H1 (cell line): Measurements from ENCODE around the gene TNPO2. TPM values are rescaled to one million over a fixed set of nuclear protein-coding genes. Genes with fewer than 3 reads are reported as not detected.

Experiments used
- CTCF ChIA-PET: fragments of 300-600 bp; sonication (Branson Sonifier 250); formaldehyde crosslinking; loops from one replicate; lab custom pipeline; 2021; ENCODE audit not compliant: partially characterized antibody; lab: Charles Lee
- POLR2A ChIA-PET: fragments of 300-600 bp; sonication (Branson Sonifier 250); formaldehyde crosslinking; loops from one replicate; lab custom pipeline; 2021; ENCODE audit warnings: inconsistent platforms; ENCODE audit not compliant: partially characterized antibody; lab: Charles Lee
- DNase-seq, 2 experiments: peaks; one replicate each; pipeline versions ENCODE4 v3.0.0 to v3.0.0-alpha.2; 2010 to 2022; ENCODE audit warnings: low spot score in 2 of 2, low read depth in 1 of 2, mixed read lengths in 1 of 2
- FAIRE-seq: peaks from 2 replicates; lab custom pipeline; 2011; peaks lifted over from hg19 to GRCh38; lab: Jason Lieb, UNC
- H2AFZ ChIP-seq: 2 replicates; pipeline ENCODE4 v1.8.1; 2012; ENCODE audit warnings: low read length, inconsistent platforms
- H2AK5ac ChIP-seq: 2 replicates; pipeline ENCODE4 v1.6.1; 2013; ENCODE audit warnings: low read depth, low read length
- H2BK120ac ChIP-seq: replicated peaks from 2 replicates; pipeline ENCODE3; 2013; ENCODE audit warnings: low read depth, low read length, inconsistent platforms
- H2BK12ac ChIP-seq: 2 replicates; pipeline ENCODE4 v1.6.1; 2013; ENCODE audit warnings: low read depth, low read length
- H2BK15ac ChIP-seq: 2 replicates; pipeline ENCODE4 v1.6.1; 2013; ENCODE audit warnings: low read length
- H2BK20ac ChIP-seq: 2 replicates; pipeline ENCODE4 v1.6.1; 2013; ENCODE audit warnings: low read length
- H2BK5ac ChIP-seq: 2 replicates; pipeline ENCODE4 v1.6.1; 2013; ENCODE audit warnings: low read depth, low read length
- H3K14ac ChIP-seq: 2 replicates; pipeline ENCODE4 v1.6.1; 2013; ENCODE audit warnings: inconsistent platforms; ENCODE audit not compliant: insufficient read length
- H3K18ac ChIP-seq: 2 replicates; pipeline ENCODE4 v1.6.1; 2013; ENCODE audit warnings: low read length; ENCODE audit errors: extremely low read depth
- H3K23ac ChIP-seq: 2 replicates; pipeline ENCODE4 v1.6.1; 2013; ENCODE audit warnings: inconsistent platforms; ENCODE audit not compliant: insufficient read length
- H3K23me2 ChIP-seq: 2 replicates; pipeline ENCODE4 v1.6.1; 2013; ENCODE audit warnings: low read depth, low read length
- H3K27ac ChIP-seq: 2 replicates; pipeline ENCODE4 v1.6.1; 2011; ENCODE audit warnings: low read depth, low read length, inconsistent platforms
- H3K27me3 ChIP-seq, 4 experiments: replicated peaks in 1 of 4; 1 replicate in 1 of 4; 2 replicates in 3 of 4; pipeline versions ENCODE4 v1.6.1 to v1.8.1; 2011 to 2013; ENCODE audit warnings: low read length in 3 of 4, mild to moderate bottlenecking in 3 of 4, inconsistent platforms in 2 of 4, mixed read lengths in 2 of 4, moderate library complexity in 1 of 4; ENCODE audit not compliant: control insufficient read depth in 3 of 4, insufficient read depth in 3 of 4; ENCODE audit errors: extremely low read depth in 1 of 4
- H3K36me3 ChIP-seq, 4 experiments: 2 replicates each; pipeline versions ENCODE4 v1.6.1 to v1.8.1; 2011 to 2013; ENCODE audit warnings: mild to moderate bottlenecking in 4 of 4, low read length in 3 of 4, moderate library complexity in 2 of 4, control low read depth in 1 of 4, inconsistent platforms in 1 of 4; ENCODE audit not compliant: insufficient read depth in 4 of 4, control insufficient read depth in 2 of 4
- H3K4ac ChIP-seq: replicated peaks from 2 replicates; pipeline ENCODE3; 2013; ENCODE audit warnings: low read length, low read depth, mixed read lengths, inconsistent platforms; ENCODE audit not compliant: insufficient read length
- H3K4me1 ChIP-seq, 4 experiments: replicated peaks in 1 of 4; 1 replicate in 1 of 4; 2 replicates in 3 of 4; pipeline versions ENCODE4 v1.6.1 to v1.8.1; 2011 to 2013; ENCODE audit warnings: low read length in 3 of 4, inconsistent platforms in 2 of 4, mixed read lengths in 1 of 4; ENCODE audit not compliant: insufficient read depth in 4 of 4, control insufficient read depth in 3 of 4
- H3K4me2 ChIP-seq, 2 experiments: 2 replicates each; pipeline versions ENCODE4 v1.6.1 to v1.8.1; 2011 to 2013; ENCODE audit warnings: low read depth in 2 of 2, low read length in 2 of 2, control low read depth in 1 of 2, inconsistent platforms in 1 of 2, mild to moderate bottlenecking in 1 of 2; ENCODE audit not compliant: insufficient read depth in 1 of 2
- H3K4me3 ChIP-seq, 4 experiments: fragments of 200-600, 300-600 bp in 1 of 4; sonication (generic), shearing (Covaris generic), sonication (Bioruptor Twin) in 1 of 4; 2 replicates each; pipeline versions ENCODE4 v1.5.1 to v1.8.1; 2011 to 2016; ENCODE audit warnings: low read length in 4 of 4, low read depth in 3 of 4, control low read depth in 2 of 4, inconsistent platforms in 2 of 4, mild to moderate bottlenecking in 2 of 4, mixed read lengths in 1 of 4, moderate library complexity in 1 of 4; ENCODE audit not compliant: insufficient read depth in 2 of 4; ENCODE audit errors: extremely low read depth in 1 of 4
- H3K56ac ChIP-seq: replicated peaks from 2 replicates; pipeline ENCODE3; 2013; ENCODE audit warnings: low read depth, mild to moderate bottlenecking, mixed read lengths, low read length, inconsistent platforms; ENCODE audit not compliant: insufficient read length
- H3K79me1 ChIP-seq: 2 replicates; pipeline ENCODE4 v1.6.1; 2013; ENCODE audit warnings: low read depth, low read length, control low read depth
- H3K79me2 ChIP-seq, 2 experiments: 2 replicates each; pipeline versions ENCODE4 v1.6.1 to v1.8.1; 2012 to 2013; ENCODE audit warnings: low read length in 2 of 2, mild to moderate bottlenecking in 2 of 2, inconsistent platforms in 1 of 2; ENCODE audit not compliant: insufficient read depth in 2 of 2, control insufficient read depth in 1 of 2
- H3K9ac ChIP-seq, 4 experiments: replicated peaks in 1 of 4; 1 replicate in 1 of 4; 2 replicates in 3 of 4; pipeline versions ENCODE4 v1.6.1 to v1.8.1; 2011 to 2013; ENCODE audit warnings: low read depth in 3 of 4, low read length in 3 of 4, control low read depth in 2 of 4, mild to moderate bottlenecking in 2 of 4, moderate library complexity in 2 of 4, inconsistent platforms in 1 of 4; ENCODE audit errors: extremely low read depth in 1 of 4
- H3K9me3 ChIP-seq, 2 experiments: 2 replicates each; pipeline versions ENCODE4 v1.6.1 to v1.8.1; 2012 to 2013; ENCODE audit warnings: mild to moderate bottlenecking in 2 of 2, moderate library complexity in 2 of 2, control low read depth in 1 of 2, inconsistent platforms in 1 of 2, low read depth in 1 of 2, low read length in 1 of 2, mixed read lengths in 1 of 2; ENCODE audit not compliant: insufficient read depth in 2 of 2
- H4K20me1 ChIP-seq, 2 experiments: replicated peaks in 1 of 2; 2 replicates each; pipeline versions ENCODE3 to v1.8.1; 2011 to 2013; ENCODE audit warnings: inconsistent platforms in 2 of 2, low read length in 2 of 2, mild to moderate bottlenecking in 1 of 2; ENCODE audit not compliant: insufficient read depth in 2 of 2, control insufficient read depth in 1 of 2
- H4K5ac ChIP-seq: 2 replicates; pipeline ENCODE4 v1.6.1; 2013; ENCODE audit warnings: low read length, low read depth, mixed read lengths, inconsistent platforms; ENCODE audit not compliant: insufficient read length
- H4K8ac ChIP-seq: 2 replicates; pipeline ENCODE4 v1.8.0; 2013; ENCODE audit warnings: mild to moderate bottlenecking, moderate library complexity, low read length, inconsistent platforms; ENCODE audit not compliant: insufficient read depth; ENCODE audit errors: extremely low read depth
- H4K91ac ChIP-seq: replicated peaks from 2 replicates; pipeline ENCODE3; 2013; ENCODE audit warnings: low read length, mixed read lengths, inconsistent platforms; ENCODE audit not compliant: insufficient read length
- CTBP2 ChIP-seq: IDR thresholded peaks from 2 replicates; pipeline ENCODE4 v1.7.0; 2011; ENCODE audit warnings: borderline replicate concordance, mild to moderate bottlenecking, moderate library complexity, mixed read lengths, low read length; ENCODE audit not compliant: insufficient read depth, insufficient read length
- EGR1 ChIP-seq: IDR thresholded peaks from 2 replicates; pipeline ENCODE4 v1.6.1; 2011; ENCODE audit warnings: low read depth, low read length, borderline replicate concordance
- WGBS, 2 experiments: shearing (Covaris generic) in 1 of 2; methylation state at CpG; one replicate each; pipeline versions ENCODE4 v1.1.6 to v1.1.7; 2013 to 2015; ENCODE audit warnings: low lambda C conversion rate in 2 of 2, mixed read lengths in 2 of 2, inconsistent platforms in 1 of 2, low coverage in 1 of 2, missing lambda C conversion rate in 1 of 2; ENCODE audit not compliant: insufficient replicate concordance in 2 of 2, insufficient coverage in 1 of 2, insufficient read length in 1 of 2; ENCODE audit errors: extremely low coverage in 1 of 2, missing lambda C conversion rate in 1 of 2; 5-methylcytosine and 5-hydroxymethylcytosine counted together
- polyA plus RNA-seq, 7 experiments: library from polyadenylated mRNA; depleted of rRNA in 3 of 7; stranded (reverse) in 5 of 7; unstranded in 2 of 7; fragments of >200 nt in 5 of 7; fragments of 200-250 nt in 2 of 7; gene quantifications; 1 replicate in 5 of 7; 2 replicates in 1 of 7; 4 replicates in 1 of 7; pipeline versions ENCODE4 v1.2.1 to v1.2.3, GENCODE V29; 2011 to 2013; ENCODE audit warnings: missing spikeins in 2 of 7, mixed read lengths in 2 of 7
- total RNA-seq: library from RNA; stranded (reverse); fragmentation: NEBNext Ultra II Directional; extraction: Animal tissue kit (Norgen Biotek cat#: 25700); gene quantifications from 2 replicates; pipeline ENCODE4 v1.2.1, GENCODE V29; 2021

The TNPO2 gene
- total and polyA plus RNA-seq, 2 of the 8 experiments (the other 6 are each of a cell fraction or from before 2014, with no cell fraction given): 112 to 121 TPM

DNA sequence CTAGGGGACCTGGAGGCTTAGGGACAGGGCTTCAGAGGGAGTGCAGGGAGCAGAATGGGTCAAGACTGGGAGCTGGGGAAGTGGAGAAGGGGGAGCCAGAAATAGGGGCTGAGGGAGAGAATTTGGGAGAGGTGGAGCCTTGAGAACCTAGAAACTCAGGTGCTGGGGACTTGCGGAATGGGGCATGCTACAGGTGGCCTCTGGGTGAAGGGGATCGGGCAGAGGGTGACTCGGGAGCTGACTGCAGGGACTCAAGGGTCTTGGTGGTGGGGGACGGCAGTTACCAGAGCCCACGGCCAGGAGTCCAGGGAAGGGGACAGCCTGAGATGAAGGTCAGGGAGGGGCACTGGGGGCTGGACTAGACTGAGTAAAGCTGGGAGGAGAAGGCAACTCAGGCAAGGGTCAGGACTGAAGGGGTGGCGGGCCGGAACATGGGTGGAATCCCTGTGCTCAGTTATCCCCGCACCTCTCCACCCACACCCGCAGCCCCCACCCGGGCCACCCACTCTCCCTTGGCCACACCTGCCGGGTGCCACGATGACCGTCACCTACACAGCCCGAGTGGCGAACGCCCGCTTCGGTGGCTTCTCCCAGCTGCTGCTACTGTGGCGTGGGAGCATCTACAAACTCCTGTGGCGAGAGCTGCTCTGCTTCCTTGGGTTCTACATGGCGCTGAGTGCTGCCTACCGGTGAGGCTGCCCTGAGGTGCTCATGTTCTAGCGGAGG lies 28.5 kb upstream of the TNPO2 start:
- Histone ChIP-seq H4K20me1 (peaks cover 0 to 2% of the 10 kb centered on the region in 2 experiments), H3K14ac (no peak overlapping the region), H4K91ac (no peak overlapping the region), H3K79me1 (no peaks in the 10 kb centered on the region), H3K27ac (no peak overlapping the region), H3K9me3 (no peaks in the 10 kb centered on the region), H3K4me2 (peak overlapping the region; percentile 70 to 74), H3K23me2 (peaks cover 8% of the 10 kb centered on the region), H3K4me3 (peak overlapping the region; percentile 45 to 63 (median 47); a peak in 5 of 8 replicates), H2AFZ (no peak overlapping the region), H3K4me1 (peaks cover 0 to 10% (median 4%) of the 10 kb centered on the region in 4 experiments; a peak in 4 of 7 replicates), H4K8ac (peak overlapping the region; percentile 65), H3K18ac (peak overlapping the region; percentile 32; the same call in 1 of the 2 replicates), H2BK12ac (no peak overlapping the region), H3K4ac (peak overlapping the region; percentile 69), H3K36me3 (peaks cover 0 to 7% (median 3%) of the 10 kb centered on the region in 4 experiments; a peak in 3 of 8 replicates), H4K5ac (no peak overlapping the region), H3K79me2 (no peaks in the 10 kb centered on the region), H2BK5ac (no peak overlapping the region), H2BK20ac (no peak overlapping the region), H3K27me3 (no peaks in the 10 kb centered on the region; a peak in 3 of 7 replicates), H2BK15ac (peak overlapping the region; percentile 46; the same call in 1 of the 2 replicates), H3K56ac (no peak overlapping the region), H3K23ac (no peak overlapping the region), H2AK5ac (no peak overlapping the region), H2BK120ac (no peak overlapping the region), H3K9ac (no peak overlapping the region; a peak in 2 of 7 replicates)
- no peak for DNase-seq
- TF ChIP-seq CTBP2: no peak
- TF ChIP-seq EGR1: peak; percentile 36; the same call in 1 of the 2 replicates
- CTCF ChIA-PET: interaction anchor here (0.7 to 17.5 kb wide), 9 partner anchors 10 to 72 kb away, joined by 3 to 288 read pairs (median 3); partner anchors contain the start of genes JUNB, PRDX2, RNASEH2A and THSD8
- FAIRE-seq: no peak
- POLR2A ChIA-PET: interaction anchor here (0.7 to 10.3 kb wide), 20 partner anchors 9 to 125 kb away, joined by 3 to 104 read pairs (median 4); partner anchors contain the start of genes DHPS, FBXW9, GET3 and JUNB
- WGBS, 2 experiments: 81% methylated on average over 21 of the region's 23 CpGs; no CpG with 5 or more reads in 1 of the 2 experiments
